AG04449 (cell line): Measurements from ENCODE around the gene DDX24.

Experiments
- CTCF ChIA-PET: fragments of 350-600 bp; formaldehyde crosslinking; extraction: SDS; loops from one replicate; lab custom pipeline; 2021; ENCODE audit warnings: antibody characterized with exemption; lab: Yijun Ruan, JAX
- POLR2A ChIA-PET: fragments of 400-600, 350-600 bp; formaldehyde crosslinking; extraction: SDS; loops from one replicate; lab custom pipeline; 2020; ENCODE audit warnings: antibody characterized with exemption, inconsistent platforms; lab: Yijun Ruan, JAX
- DNase-seq: peaks from one replicate; pipeline ENCODE4 v3.0.0-alpha.2; 2010; ENCODE audit warnings: low read depth, low spot score
- H3K4me3 ChIP-seq: 2 replicates; pipeline ENCODE4 v1.5.1; 2011; ENCODE audit warnings: low read depth, mild to moderate bottlenecking, control low read depth, low read length
- TF ChIP-seq, protein P1 (sequence below): IDR thresholded peaks from one replicate; pipeline ENCODE4 v1.5.1; 2011; ENCODE audit warnings: mild to moderate bottlenecking, moderate library complexity, low read length, control low read depth, inconsistent platforms; ENCODE audit not compliant: insufficient read depth; ENCODE audit errors: missing control alignments

The DDX24 gene

DNA sequence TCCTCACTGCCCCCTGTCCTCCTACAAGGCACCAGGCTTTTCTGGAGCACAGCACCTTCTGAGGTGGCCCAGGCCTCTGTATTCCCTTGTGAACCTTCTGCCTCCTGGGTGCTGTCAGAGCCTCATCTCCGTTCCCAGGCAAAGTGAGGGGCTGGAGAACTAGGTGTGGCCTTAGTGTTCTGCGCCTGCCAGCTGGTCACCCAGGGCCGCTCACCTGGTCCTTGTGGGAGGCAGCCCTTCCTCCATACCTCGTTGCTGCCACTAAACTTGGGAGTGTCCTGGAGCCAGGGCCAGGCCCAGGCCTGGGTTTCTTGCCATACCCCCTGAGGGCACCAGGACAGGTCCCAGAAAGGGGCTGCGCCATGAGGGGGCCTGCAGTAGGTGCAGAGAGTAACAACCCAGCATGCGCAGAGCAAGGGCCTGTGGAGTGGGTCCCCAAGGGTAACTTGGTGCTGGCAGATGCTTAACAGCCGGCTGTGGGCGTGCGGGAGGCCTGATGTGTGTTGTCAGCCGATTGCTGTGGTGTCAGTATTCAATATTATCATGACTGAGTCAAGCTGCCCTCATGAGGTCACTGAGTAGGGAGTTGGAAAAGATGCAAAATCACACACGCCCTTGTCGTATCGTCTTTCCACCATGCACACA is 37.8 kb downstream of the DDX24 start:
- no peak overlapping the region for H3K4me3 ChIP-seq
- ChIA-PET CTCF (interaction anchor here (1.0 to 11.3 kb wide), 6 partner anchors 8 to 136 kb away, joined by 3 to 139 read pairs (median 8); no protein-coding TSS in a partner anchor), POLR2A (no interaction called here)
- no peak for DNase-seq
- TF ChIP-seq, protein P1, sequence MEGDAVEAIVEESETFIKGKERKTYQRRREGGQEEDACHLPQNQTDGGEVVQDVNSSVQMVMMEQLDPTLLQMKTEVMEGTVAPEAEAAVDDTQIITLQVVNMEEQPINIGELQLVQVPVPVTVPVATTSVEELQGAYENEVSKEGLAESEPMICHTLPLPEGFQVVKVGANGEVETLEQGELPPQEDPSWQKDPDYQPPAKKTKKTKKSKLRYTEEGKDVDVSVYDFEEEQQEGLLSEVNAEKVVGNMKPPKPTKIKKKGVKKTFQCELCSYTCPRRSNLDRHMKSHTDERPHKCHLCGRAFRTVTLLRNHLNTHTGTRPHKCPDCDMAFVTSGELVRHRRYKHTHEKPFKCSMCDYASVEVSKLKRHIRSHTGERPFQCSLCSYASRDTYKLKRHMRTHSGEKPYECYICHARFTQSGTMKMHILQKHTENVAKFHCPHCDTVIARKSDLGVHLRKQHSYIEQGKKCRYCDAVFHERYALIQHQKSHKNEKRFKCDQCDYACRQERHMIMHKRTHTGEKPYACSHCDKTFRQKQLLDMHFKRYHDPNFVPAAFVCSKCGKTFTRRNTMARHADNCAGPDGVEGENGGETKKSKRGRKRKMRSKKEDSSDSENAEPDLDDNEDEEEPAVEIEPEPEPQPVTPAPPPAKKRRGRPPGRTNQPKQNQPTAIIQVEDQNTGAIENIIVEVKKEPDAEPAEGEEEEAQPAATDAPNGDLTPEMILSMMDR: no peak

DNA sequence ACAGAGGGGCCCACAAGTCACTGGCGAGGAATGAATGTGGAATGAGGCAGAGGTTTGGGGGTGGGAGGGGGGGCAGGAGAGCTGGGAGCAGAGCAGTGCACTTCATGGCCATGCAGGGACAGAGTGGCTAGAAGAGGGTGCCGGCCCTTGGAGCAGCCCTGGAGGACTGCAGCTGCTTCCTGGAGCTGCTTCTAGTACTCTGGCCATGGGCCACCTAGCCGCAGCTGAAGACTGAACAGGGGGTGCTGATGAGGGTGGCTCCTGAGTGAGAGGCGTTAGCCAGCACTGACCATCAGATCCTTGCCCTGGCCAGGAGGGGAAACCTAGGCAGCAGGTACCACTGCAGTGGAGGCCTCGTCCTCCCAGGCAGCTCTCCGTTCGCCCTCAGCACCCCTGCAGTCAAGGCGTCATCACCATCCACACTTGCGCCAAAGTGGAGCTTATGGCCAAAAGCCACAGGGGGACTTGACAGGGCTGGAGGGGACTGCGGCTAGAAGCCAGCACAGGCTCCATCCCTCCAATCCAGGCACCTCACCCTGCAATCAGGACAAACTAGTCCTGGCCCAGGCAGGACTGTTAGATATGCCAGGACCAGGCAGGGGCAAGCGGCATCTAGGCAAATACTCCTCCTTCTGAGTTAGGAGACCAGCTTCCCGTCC is 38.4 kb downstream of the DDX24 start:
- TF ChIP-seq, protein P1: no peak
- ChIA-PET POLR2A (no interaction called here), CTCF (interaction anchor here (1.0 to 3.4 kb wide), 5 partner anchors 90 to 136 kb away, joined by 3 to 11 read pairs (median 5); no protein-coding TSS in a partner anchor)
- no peak overlapping the region for H3K4me3 ChIP-seq
- DNase-seq: no peak

DNA sequence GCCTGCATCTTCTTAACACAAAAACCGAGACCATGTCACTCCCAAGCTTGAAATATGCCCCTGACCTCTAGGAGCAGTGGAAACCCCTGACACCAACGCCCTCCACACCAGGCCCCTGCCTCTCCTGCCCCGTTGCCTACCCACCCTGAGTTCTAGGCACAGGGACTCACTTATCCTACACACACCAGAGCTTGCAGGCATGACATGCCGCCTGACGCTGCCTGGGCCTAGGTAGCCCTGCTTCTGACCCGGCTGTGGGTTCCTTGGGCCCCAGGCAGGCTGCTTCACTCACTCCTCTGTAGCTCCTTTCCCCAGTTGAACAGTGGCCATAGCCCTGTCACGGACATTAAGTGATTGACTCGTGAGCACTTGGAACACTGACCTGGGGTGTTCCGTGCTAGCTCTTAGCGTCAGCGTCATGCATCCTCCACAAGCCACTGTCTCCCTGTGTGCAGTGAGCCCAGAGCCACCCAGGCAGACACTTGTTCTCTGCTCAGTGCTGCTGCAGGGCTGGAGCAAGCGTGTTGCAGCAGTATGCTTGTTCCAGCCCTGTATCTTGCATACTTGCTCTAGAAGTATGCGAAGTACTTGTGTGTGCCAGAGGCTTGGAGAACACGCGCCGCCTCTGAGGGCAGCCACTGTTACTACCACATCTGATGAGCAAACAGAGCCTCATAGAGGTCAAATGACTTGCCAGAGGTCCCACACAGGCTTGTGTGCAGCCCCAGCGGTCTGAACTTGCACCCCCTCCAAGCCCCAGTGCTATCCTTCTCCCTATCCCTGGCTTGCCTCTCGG is 39.3 kb downstream of the DDX24 start:
- DNase-seq: peak; percentile 23
- ChIA-PET POLR2A (no interaction called here), CTCF (interaction anchor here (1.0 to 11.1 kb wide), 5 partner anchors 10 to 137 kb away, joined by 3 to 157 read pairs (median 10); partner anchors contain the start of gene IFI27L2)
- H3K4me3 ChIP-seq: no peak overlapping the region
- TF ChIP-seq, protein P1: no peak

DNA sequence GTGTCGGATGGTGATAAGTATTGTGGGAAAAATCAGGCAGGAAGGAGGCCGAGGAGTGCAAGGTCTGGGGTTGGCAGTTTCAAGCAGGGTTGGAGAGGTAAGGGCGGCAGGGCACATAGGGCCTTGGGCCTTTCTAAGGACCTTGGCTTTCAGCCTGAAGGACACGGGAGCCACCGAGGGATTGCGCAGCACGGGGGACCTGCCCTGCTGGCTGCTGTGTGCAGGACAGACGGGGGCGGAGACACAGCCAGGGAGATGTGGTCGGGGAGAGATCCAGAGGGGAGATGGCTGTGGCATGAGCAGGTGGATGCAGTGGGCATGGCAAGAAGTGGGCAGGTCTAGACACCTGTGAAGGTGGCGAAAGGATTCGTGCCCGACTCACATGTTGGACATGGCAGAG is 40.2 kb downstream of the DDX24 start:
- CTCF ChIA-PET: interaction anchor here (1.0 to 11.1 kb wide), 3 partner anchors 11 to 96 kb away, joined by 3 to 157 read pairs (median 11); partner anchors contain the start of gene IFI27L2
- no peak for DNase-seq
- TF ChIP-seq, protein P1: no peak
- H3K4me3 ChIP-seq: no peak overlapping the region
- POLR2A ChIA-PET: no interaction called here

DNA sequence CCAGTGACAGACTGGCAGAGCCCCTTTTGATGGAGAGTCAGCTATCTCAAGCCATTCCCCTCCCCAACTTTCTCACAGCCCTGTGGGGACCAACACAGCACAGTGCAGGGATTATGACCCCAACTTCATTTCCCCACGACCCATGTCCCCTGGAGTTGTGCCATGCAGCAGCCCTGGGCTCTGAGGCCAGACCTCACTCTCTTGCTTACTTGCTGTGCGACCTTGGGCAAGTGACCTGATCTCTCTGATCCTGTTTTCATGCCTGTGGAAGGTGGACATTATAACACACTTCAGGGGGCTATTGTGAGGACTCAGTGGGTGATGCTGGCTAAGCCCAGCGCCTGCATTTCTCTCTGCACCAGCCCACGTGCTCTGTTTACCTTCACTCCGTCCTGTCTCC is 40.8 kb downstream of the DDX24 start:
- ChIA-PET CTCF (interaction anchor here (3.0 to 11.1 kb wide), 4 partner anchors 9 to 100 kb away, joined by 13 to 348 read pairs (median 148); partner anchors contain the start of gene IFI27L2), POLR2A (no interaction called here)
- TF ChIP-seq, protein P1: no peak
- DNase-seq: no peak
- H3K4me3 ChIP-seq: no peak overlapping the region
